WI38 (cell line): ENCODE measurements around the gene IL15RA.
"Not testable (repeated sequence)": the region's sequence is repeated elsewhere in the genome, so short reads cannot be mapped to it uniquely, and the experiment has no call there.

Experiments
- H3K4me3 ChIP-seq: 2 replicates; pipeline ENCODE4 v1.5.1; 2011; ENCODE audit warnings: low read depth, mild to moderate bottlenecking, control low read depth, low read length
- TF ChIP-seq, protein P1 (sequence below): IDR thresholded peaks from 2 replicates; pipeline ENCODE4 v1.5.1; 2012; ENCODE audit warnings: low read depth, mild to moderate bottlenecking, control low read depth, low read length

The IL15RA gene

DNA sequence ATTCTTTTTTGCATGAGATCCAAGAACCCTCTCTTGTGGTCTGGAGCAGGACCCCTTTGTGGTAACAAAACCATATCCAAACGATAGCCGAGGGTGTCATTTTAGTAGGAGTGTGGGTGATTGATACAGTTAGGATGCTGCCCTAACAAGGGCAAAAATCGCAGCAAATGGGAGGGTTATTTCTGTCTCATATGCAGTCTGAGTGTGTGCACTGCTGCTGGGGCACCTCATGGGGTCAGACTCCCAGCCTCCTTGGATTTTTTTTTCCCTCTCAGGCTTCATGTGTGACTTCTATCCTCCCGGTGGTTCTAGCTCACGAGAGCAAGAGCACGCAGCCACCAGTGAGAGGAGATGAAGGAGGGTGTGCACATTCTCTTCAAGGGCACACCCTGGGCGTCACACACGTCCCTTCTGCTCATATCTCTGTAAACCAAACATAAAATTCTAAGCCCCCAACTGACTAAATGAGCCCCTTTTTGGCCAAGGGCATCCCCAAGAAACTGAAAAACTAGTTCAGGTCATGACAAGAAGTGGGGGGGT, 28.6 kb upstream of the IL15RA start:
- H3K4me3 ChIP-seq = no peak overlapping the region
- TF ChIP-seq, protein P1, sequence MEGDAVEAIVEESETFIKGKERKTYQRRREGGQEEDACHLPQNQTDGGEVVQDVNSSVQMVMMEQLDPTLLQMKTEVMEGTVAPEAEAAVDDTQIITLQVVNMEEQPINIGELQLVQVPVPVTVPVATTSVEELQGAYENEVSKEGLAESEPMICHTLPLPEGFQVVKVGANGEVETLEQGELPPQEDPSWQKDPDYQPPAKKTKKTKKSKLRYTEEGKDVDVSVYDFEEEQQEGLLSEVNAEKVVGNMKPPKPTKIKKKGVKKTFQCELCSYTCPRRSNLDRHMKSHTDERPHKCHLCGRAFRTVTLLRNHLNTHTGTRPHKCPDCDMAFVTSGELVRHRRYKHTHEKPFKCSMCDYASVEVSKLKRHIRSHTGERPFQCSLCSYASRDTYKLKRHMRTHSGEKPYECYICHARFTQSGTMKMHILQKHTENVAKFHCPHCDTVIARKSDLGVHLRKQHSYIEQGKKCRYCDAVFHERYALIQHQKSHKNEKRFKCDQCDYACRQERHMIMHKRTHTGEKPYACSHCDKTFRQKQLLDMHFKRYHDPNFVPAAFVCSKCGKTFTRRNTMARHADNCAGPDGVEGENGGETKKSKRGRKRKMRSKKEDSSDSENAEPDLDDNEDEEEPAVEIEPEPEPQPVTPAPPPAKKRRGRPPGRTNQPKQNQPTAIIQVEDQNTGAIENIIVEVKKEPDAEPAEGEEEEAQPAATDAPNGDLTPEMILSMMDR = no peak

DNA sequence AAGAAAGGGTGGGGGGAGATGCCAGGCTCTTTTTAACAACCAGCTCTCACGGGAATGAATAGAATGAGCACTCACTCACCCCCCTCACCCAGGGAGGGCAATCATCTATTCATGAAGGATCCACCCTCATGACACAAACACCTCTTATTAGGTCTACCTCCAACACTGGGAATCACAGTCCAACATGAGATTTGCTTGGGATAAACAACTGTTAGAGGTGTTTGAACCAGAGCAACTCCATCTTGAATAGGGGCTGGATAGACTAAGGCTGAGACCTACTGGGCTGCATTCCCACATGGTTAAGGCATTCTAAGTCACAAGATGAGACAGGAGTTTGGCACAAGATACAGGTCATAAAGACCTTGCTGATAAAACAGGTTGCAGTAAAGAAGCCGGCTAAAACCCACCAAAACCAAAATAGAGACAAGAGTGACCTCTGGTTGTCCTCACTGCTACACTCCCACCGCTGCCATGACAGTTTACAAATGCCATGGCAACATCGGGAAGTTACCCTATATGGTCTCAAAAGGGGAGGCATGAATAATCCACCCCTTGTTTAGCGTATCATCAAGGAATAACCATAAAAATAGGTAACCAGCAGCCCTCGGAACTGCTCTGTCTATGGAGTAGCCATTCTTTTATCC, 27.9 kb upstream of the IL15RA start:
- H3K4me3 ChIP-seq = not testable (repeated sequence)

DNA sequence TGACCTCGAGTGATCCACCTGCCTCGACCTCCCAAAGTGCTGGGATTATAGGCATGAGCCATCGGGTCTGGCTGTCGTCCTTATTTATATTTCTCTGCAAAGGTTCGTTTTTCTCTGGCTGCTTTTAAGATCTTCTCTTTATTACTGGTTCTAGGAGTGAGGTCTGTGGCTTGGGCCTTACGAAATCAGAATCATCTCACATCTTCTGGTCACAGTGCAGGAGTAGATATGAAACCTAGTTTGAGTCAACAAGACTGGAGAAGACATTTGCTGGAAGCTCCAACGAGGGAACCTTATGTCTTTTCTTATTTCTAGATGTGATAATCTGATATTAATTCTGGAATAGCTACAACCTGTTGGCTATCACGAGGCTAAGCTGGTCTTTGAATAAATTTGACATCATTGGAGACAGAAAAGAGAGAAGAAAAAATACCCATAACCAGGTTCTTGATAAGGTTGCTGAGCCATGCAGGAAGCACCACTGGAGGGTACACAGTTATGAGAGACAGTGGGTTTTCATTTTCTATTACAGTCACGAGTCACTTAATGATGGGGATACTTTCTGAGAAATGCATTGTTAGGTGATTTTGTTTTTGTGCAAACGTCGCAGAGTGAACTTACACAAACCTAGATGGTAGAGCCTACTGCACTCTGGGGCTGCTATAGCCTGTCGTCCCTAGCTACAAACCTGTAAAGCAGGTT, 25.6 kb upstream of the IL15RA start:
- TF ChIP-seq, protein P1 = no peak
- H3K4me3 ChIP-seq = no peak overlapping the region

DNA sequence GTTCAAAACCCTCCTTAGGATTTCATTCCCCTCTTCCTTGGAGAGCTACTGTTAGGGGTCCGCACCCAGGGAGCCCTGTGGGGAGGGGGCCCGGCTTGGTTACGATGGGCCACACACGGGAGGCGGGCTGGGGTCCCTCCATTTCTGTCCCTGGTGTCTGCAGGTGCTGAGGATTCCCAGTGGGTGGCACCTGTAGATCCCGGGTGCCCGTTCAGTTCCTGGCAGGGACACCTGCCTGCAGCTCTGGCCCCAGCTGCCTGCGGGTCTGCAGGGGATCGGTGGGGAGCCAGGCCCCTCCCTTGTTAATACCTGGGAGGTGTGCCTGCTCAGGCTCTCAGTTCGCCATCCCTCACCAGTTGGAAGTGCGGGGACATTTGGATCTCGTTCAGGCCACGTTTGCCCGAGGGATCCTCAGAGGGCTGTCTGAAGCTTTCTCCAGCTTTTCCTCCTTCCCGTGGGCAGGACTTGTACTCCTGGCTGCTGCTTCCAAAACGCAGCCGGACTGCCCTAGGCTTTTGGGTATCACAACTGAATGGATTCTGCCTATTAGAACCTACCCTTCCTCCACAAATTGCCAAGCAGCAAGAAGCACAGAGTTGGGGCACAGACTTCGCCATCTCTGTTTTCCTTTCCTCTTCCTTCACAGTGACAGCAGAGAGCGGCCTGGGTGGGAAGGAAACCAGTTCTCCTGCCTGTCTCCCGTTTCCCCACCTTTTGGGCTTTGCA, 22.3 kb upstream of the IL15RA start:
- TF ChIP-seq, protein P1 = no peak
- no peak overlapping the region for H3K4me3 ChIP-seq

DNA sequence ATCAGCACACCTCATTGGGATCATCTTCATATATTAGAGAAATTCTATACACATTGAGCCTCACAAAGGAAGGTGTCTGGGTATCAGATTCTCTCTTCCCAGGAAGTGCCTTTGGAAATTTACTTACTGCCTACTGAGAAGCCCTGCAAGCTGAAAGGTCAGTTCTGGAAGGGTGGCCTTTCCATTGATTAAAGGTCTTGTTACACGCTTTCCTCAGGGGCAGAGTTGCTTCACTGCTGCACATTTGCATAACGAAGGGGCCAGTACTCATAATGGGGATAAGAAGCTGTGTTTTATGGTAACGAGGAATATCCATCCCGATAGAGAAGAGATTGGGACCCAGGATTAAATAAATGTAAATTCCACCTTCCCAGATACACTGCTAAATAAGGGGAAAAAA, 19.4 kb upstream of the IL15RA start:
- TF ChIP-seq, protein P1 = no peak
- H3K4me3 ChIP-seq = no peak overlapping the region

DNA sequence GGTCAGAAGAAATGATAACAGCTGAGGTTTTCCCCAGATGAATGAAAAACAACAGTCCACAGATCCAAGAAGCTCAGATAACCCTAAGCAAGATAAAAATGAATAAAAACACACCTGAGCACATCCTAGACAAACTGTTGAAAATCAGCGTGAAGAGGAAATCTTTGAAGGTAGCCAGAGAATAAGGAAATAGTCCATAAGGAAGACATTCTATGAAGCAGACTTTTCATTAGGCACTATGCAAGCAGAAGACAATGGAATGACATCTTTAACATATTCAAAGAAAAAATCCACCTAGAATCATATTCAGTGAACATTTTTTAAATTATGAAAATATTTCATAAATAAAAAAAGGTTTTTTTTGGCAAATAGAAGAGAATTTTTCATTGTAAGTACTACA, 15.1 kb upstream of the IL15RA start:
- TF ChIP-seq, protein P1 = no peak

DNA sequence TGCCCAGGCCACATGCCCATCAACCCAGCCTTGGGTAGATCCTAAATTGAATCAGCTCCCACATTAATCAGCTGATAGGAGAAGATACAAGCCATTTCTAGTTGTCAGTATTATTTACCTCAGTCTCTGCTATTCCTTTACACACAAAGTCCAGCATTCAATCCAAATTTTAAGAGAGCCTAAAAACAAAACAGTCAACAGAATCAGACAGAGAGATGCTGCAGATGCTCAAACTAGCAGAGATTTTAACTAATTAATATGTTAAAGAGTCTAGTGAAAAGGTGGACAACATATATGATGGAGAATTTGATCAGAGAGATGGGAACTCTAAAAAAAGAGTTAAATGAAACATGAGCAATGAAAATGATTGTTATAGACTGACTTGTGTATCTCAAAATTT, 14.4 kb upstream of the IL15RA start:
- no peak overlapping the region for H3K4me3 ChIP-seq
- TF ChIP-seq, protein P1 = no peak

More for the DNA sequence above, 15.1 kb upstream of the IL15RA start:
- no peak overlapping the region for H3K4me3 ChIP-seq
